Panc1 (cell line): Measurements from ENCODE around the gene CD79A. TPM values are rescaled to one million over a fixed set of nuclear protein-coding genes. Genes with fewer than 3 reads are reported as not detected.

Experiments
- ATAC-seq: fragments of 200-7000 bp; cut with Tn5 transposase; 2 replicates; pipeline ENCODE4 v1.9.1; 2020; ENCODE audit warnings: mild to moderate bottlenecking, moderate library complexity
- BruUV-seq: library from RNA; stranded (reverse); fragments of 400-500 nt; replicated peaks from 2 replicates; lab custom pipeline; 2021; lab: Mats Ljungman, UMichigan
- CTCF ChIA-PET: fragments of 300-600 bp; sonication (Branson Sonifier 250); formaldehyde crosslinking; loops from one replicate; lab custom pipeline; 2022; ENCODE audit warnings: antibody characterized with exemption; lab: Charles Lee
- POLR2A ChIA-PET: fragments of 300-600 bp; sonication (Branson Sonifier 250); formaldehyde crosslinking; loops from one replicate; lab custom pipeline; 2022; ENCODE audit warnings: antibody characterized with exemption; lab: Charles Lee
- DNase-seq: peaks from one replicate; pipeline ENCODE4 v3.0.0-alpha.2; 2010; ENCODE audit warnings: low read depth, low spot score
- H3K27ac ChIP-seq: 2 replicates; pipeline ENCODE4 v1.5.1; 2011; ENCODE audit warnings: mild to moderate bottlenecking, low read length, inconsistent platforms
- H3K27me3 ChIP-seq: fragments of 200-500 bp; sonication (Bioruptor generic); 2 replicates; pipeline ENCODE4 v1.6.0; 2014; ENCODE audit warnings: low read length, inconsistent platforms; ENCODE audit not compliant: control insufficient read depth, insufficient read depth
- H3K36me3 ChIP-seq: fragments of 200-500 bp; sonication (Bioruptor generic); 2 replicates; pipeline ENCODE4 v1.5.1; 2014; ENCODE audit warnings: inconsistent platforms, mild to moderate bottlenecking, low read length, moderate library complexity; ENCODE audit not compliant: control insufficient read depth, insufficient read depth
- H3K4me1 ChIP-seq: 2 replicates; pipeline ENCODE4 v1.5.1; 2011; ENCODE audit warnings: inconsistent platforms, mild to moderate bottlenecking, low read length, moderate library complexity; ENCODE audit not compliant: control insufficient read depth, insufficient read depth
- H3K4me3 ChIP-seq, 2 experiments: 2 replicates each; pipeline ENCODE4 v1.5.1; 2011 to 2012; ENCODE audit warnings: low read depth in 2 of 2, low read length in 2 of 2, mild to moderate bottlenecking in 2 of 2, inconsistent platforms in 1 of 2, moderate library complexity in 1 of 2
- H3K9me3 ChIP-seq: fragments of 200-500 bp; sonication (Bioruptor generic); 2 replicates; pipeline ENCODE4 v1.5.1; 2014; ENCODE audit warnings: low read depth, mild to moderate bottlenecking, inconsistent platforms, low read length, moderate library complexity; ENCODE audit not compliant: control insufficient read depth, insufficient read depth
- CTCF ChIP-seq: fragments of 450-650 bp; IDR thresholded peaks from 2 replicates; pipeline ENCODE4 v1.5.1; 2017; ENCODE audit warnings: mild to moderate bottlenecking
- POLR2AphosphoS5 ChIP-seq: IDR thresholded peaks from 2 replicates; pipeline ENCODE4 v1.6.1; 2012; ENCODE audit warnings: mild to moderate bottlenecking, low read depth, low read length, moderate library complexity
- SIN3A ChIP-seq: IDR thresholded peaks from 2 replicates; pipeline ENCODE4 v1.6.1; 2012; ENCODE audit warnings: low read depth, mild to moderate bottlenecking, low read length, moderate library complexity, borderline replicate concordance; ENCODE audit not compliant: insufficient read depth
- TCF7L2 ChIP-seq: IDR thresholded peaks from 2 replicates; pipeline ENCODE4 v1.6.1; 2011; ENCODE audit warnings: mild to moderate bottlenecking, low read depth, low read length, inconsistent platforms
- in situ Hi-C: cut with HindIII; loops from 2 replicates; pipeline ENCODE4 v1.10.0; 2016; ENCODE audit warnings: low sequenced_read_pairs, low pct_unique_long_range_greater_than_20kb
- intact Hi-C: fragments of 100-400 bp; cut with micrococcal nuclease; formaldehyde crosslinking; loops from one replicate; pipeline ENCODE4 v1.10.0; 2022; ENCODE audit not compliant: unreplicated experiment
- total RNA-seq: library from RNA; stranded (reverse); gene quantifications from one replicate; pipeline ENCODE4 v1.2.1, GENCODE V29; 2021; ENCODE audit not compliant: unreplicated experiment
- TF ChIP-seq, protein P1 (sequence below), 2 experiments: IDR thresholded peaks; 2 replicates each; pipeline ENCODE4 v1.6.1; 2011 to 2012; ENCODE audit warnings: low read depth in 2 of 2, control low read depth in 1 of 2, low read length in 1 of 2, mild to moderate bottlenecking in 1 of 2, moderate library complexity in 1 of 2; ENCODE audit not compliant: insufficient read depth in 1 of 2

Gene CD79A
- total RNA-seq, 1 experiment from 2014 or later = 0.59 TPM

GRCh38 chr19:41848666-41849065 lies 28.4 kb upstream of the CD79A start:
- in situ Hi-C loops = no loop called here
- no peak for DNase-seq
- Histone ChIP-seq H3K9me3 (no peaks in the 10 kb centered on the region), H3K27ac (no peak overlapping the region), H3K4me1 (no peaks in the 10 kb centered on the region), H3K4me3 (no peak overlapping the region), H3K36me3 (no peaks in the 10 kb centered on the region), H3K27me3 (peaks cover 7% of the 10 kb centered on the region)
- no peak for ATAC-seq
- TF ChIP-seq TCF7L2 (no peak), SIN3A (no peak), CTCF (no peak), POLR2AphosphoS5 (no peak)
- TF ChIP-seq, protein P1, sequence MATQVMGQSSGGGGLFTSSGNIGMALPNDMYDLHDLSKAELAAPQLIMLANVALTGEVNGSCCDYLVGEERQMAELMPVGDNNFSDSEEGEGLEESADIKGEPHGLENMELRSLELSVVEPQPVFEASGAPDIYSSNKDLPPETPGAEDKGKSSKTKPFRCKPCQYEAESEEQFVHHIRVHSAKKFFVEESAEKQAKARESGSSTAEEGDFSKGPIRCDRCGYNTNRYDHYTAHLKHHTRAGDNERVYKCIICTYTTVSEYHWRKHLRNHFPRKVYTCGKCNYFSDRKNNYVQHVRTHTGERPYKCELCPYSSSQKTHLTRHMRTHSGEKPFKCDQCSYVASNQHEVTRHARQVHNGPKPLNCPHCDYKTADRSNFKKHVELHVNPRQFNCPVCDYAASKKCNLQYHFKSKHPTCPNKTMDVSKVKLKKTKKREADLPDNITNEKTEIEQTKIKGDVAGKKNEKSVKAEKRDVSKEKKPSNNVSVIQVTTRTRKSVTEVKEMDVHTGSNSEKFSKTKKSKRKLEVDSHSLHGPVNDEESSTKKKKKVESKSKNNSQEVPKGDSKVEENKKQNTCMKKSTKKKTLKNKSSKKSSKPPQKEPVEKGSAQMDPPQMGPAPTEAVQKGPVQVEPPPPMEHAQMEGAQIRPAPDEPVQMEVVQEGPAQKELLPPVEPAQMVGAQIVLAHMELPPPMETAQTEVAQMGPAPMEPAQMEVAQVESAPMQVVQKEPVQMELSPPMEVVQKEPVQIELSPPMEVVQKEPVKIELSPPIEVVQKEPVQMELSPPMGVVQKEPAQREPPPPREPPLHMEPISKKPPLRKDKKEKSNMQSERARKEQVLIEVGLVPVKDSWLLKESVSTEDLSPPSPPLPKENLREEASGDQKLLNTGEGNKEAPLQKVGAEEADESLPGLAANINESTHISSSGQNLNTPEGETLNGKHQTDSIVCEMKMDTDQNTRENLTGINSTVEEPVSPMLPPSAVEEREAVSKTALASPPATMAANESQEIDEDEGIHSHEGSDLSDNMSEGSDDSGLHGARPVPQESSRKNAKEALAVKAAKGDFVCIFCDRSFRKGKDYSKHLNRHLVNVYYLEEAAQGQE (IDR thresholded peaks at IDR 0.05; ENCODE audit: insufficient read depth in 1 of 2, low read depth in 2 of 2, low read length in 1 of 2) = no peak
- intact Hi-C loops = no loop called here
- BruUV-seq = no TSS peak
- CTCF ChIA-PET = no interaction called here
- POLR2A ChIA-PET = no interaction called here

DNA sequence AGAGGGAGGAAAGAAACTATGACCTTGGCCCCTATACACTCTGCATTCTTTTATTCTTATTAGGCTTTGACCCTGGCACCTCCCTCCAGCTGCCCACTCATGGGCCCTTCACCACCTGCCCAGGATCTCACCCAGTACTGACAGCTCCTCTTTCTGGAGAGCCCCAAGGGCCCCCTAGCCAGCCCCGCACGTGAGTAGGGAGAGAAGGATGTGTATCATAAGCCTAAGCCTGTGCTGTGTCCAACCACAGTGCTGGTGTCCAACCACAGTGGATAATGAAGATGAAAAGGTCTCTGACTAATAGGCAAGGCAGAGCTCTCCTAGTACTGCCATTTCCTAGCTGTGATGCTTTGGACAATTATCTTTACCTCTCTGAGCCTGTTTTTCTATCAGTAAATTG lies 28.0 kb upstream of the CD79A start:
- CTCF ChIA-PET = no interaction called here
- TF ChIP-seq CTCF = no peak
- TF ChIP-seq TCF7L2 = no peak
- TF ChIP-seq SIN3A = no peak
- TF ChIP-seq POLR2AphosphoS5 = no peak
- TF ChIP-seq, protein P1 (IDR thresholded peaks at IDR 0.05; ENCODE audit: insufficient read depth in 1 of 2, low read depth in 2 of 2, low read length in 1 of 2) = no peak
- Histone ChIP-seq H3K4me1 (no peaks in the 10 kb centered on the region), H3K36me3 (no peaks in the 10 kb centered on the region), H3K27ac (no peak overlapping the region), H3K4me3 (no peak overlapping the region), H3K27me3 (peaks cover 7% of the 10 kb centered on the region), H3K9me3 (no peaks in the 10 kb centered on the region)
- no TSS peak for BruUV-seq
- POLR2A ChIA-PET = no interaction called here
- no peak for ATAC-seq
- in situ Hi-C loops = no loop called here
- no peak for DNase-seq
- intact Hi-C loops = no loop called here
